Suppressor macrophage treated with lipopolysaccharide for 1 hour (primary cell): ENCODE results near the gene DNMT3A.
A peak's percentile ranks its signal among the peaks of the same experiment; 100 is the strongest.

ENCODE experiments used
- DNase-seq, 3 donors: peaks; one replicate each; pipeline ENCODE4 v3.0.0-alpha.2; 2020 to 2022

Gene DNMT3A

DNA sequence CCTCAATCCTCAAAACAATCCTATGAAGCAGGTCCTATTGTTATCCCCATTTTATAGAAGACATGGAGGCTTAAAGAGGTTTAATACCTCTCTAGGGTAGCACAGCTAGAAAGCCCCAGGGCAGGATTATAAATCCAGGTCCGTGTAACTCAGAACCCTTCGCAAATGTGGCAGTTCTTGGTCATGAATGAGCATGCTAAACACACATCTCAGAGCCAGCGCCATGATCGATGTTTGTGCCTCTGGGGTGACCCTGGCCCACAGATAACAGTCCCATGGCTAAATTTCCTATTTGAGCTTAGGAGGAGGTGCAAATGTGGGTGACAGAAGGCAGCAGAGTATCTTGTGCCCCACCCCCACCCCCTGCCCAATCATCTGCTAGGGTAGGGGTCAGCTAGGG lies 17.5 kb downstream of the DNMT3A start:
- DNase-seq = no peak

DNA sequence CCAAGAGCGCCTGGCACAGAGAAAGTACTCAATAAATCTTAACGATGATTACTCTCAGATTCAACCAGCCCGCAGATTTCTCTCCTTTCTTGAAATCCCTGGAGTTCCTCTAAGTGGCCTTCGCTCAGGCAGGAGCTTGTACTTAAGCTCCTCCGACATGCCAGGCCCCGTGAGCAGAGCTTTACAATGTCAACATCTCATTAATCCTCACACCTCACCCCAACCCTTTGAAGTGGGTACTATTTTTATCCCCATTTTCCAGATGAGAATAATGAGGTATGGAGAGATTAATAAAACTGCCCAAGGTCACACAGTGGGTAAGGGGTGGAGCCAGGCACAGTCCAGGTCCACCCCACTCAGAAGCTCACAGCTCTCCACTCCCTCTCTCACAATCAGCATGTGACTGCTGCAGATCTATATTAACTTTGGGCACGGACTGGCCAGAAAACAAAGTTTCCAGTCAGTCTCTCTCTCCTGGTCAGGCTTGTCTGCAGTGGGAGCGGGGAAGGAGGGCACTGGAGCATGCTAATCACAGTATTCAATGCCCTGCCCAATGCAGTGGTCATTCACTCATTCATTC lies 18.0 kb downstream of the DNMT3A start:
- no peak for DNase-seq

DNA sequence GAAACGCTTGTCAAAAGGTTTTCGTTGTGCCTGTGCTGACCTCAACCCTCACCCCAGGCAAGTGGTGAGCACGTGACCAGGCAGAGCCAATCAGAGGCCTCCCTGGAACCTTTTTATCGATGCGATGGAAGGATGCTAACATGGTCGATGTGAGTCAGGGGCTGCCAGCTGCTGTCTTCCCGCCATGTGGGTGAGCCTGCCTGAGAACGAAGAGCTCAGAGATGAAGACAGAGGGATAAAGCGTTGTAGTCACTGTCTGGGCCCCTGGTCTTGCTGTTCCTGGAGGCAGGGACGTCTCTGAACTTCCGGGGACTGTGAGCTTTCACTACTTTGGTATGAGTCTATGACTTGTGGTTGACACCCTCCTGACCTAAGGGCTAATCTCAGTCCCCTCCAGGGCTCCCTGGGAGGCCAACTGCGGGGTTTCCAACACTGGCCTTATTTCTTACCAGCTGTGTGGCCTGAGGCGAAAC lies 18.6 kb downstream of the DNMT3A start:
- DNase-seq = no peak

DNA sequence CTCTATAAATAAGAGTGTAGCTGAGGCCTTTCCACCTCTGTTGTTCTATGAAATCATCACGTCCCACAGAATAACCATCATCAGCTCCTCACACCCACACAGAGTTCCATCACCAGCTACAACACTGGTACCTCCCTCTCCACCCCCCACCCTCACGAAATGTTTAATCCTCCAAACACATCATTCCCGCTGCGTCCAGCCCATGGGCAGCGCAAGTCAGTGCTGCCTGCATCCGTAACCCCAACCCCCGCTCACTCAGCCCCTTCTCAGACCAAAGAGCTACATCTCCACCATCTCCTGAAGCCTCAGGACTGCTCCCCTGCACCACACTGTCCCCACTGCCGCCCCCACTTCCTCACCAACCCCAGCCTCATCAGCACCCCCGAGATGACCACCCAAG lies 19.4 kb downstream of the DNMT3A start:
- peak; percentile 46 to 59 (median 51) for DNase-seq

DNA sequence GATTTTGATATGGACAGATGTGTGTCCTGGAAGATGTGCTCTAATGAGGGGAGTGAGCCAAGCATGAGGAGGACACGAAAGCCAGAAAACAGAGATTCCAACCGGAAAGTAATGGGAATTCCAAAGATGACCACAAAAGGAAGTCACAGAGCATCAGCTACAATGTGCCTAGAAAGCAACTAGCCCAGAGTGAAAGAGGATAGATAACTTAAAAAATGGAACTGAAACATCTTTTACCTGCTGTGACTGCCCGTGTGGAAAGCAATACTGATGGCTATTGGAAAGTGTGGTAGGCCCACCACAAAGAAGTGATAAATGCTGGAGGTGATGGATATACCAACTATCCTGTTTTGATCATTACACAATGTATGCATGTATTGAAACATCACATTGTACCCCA lies 21.6 kb downstream of the DNMT3A start:
- DNase-seq = peak in 1 of 3 donors; percentile 31

DNA sequence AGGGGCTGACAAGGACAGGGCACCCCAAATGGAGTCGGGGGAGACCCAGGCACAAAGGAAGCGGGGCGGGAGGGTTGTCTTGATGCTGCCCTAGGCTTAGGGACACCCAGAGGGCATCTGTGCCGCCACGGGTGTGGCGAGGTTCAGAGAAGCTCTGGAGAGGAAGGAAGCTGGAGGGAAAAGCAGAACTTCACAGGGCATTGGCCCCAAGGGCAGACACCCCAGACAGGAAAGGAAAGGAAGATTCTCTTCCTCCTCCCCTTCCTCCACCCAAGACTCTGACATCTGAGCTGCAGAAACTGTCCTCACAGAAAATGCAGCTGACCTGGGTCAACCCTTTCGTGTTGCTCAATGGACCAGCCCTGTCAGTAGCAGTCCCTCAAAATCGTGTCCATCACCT lies 25.6 kb downstream of the DNMT3A start:
- DNase-seq = peak; percentile 69 to 78 (median 77)

DNA sequence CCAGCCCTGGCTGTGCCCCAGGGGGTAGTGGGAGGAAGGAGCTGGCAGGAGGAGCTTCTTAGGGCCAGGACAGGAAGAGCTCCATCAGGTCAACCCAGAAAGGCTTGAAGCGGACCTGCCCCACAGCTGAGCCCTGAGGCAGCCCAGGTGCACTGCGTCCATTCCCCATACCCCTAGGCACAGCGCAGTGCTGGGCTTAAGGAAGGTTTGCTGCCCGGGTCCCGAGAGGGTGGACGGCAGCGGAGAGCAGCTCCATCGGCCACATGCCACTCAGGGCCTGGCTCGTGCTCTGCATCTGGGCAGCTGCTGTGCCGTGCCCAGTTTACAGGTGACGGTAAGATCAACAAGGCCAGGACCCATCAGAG lies 26.4 kb downstream of the DNMT3A start:
- DNase-seq = no peak

DNA sequence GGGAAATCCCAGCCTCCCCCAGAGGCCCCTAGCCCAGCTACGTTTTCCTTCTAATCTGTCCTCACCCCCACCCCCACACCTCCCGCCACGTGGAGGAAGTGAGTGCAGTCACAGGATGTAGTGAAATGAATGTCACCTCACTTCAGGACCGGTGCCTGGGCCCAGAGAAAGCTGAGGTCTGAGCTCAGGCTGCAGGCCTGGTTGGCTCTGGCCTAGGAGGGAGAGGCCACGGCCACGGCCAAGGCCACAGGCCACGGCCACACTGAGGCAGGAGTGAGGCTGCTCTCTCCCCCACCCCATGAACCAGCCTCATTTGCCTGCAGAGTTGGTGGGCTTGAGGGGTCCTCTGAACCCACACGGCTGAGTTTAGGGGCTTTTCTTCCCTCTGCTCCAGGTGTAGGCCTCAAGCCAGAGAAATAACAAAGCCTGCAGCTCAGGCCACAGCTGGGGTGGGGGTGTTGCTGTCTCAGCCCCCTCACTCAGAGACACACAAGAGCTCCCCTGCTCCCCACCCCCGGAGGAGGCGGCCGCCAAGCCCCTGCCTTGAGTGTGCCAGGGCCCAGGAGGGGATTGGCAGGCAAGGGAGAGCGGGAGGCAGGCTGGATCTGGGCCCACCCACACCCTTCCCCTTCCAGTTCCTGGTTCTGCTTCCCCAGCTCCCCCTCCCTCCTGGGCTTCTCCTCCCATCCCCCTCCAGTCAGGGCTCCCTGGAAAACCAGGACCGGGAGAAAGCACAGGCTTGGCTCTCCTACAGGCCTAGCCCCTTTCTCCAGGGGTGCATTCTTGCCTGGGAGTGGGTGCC lies 27.0 kb downstream of the DNMT3A start:
- peak; percentile 37 to 70 (median 41) for DNase-seq

DNA sequence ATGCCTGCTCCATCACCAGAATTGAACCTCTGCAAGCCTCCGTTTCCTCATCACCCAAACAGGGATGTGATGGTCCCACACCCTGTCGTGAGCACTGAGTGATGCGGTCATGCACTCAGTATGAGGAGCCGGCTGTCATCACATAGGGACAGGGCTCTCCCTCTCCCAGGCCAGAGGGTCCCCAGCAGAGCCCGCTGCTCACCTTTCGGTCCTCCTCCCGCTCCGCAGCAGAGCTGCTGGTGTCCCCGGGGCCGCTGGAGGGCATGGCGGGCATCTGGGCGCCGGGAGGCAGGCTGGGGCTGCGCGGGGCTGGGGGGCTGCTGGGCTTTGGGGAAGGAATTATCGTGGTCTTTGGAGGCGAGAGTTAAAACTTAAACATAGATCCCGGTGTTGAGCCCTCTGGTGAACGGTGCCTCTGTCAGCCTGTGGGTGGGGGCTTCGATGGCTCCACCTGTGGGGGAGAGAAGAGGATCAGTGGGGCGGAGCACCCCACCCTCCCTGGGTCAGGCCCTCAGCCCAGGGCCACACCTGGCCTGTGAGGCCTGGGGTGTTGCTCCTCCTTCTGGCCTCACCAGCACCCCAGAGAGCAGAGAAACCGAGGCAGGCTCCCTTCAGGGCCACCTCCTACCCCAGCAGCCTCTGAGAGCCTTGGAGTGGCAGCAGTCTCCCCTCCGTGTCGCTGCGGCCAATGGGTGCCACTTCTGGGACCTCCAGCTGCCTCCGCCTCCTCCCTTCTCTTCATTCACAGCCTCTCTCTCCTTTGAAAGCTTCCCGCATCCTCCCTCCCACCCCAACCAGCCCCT lies 27.8 kb downstream of the DNMT3A start:
- DNase-seq = no peak

DNA sequence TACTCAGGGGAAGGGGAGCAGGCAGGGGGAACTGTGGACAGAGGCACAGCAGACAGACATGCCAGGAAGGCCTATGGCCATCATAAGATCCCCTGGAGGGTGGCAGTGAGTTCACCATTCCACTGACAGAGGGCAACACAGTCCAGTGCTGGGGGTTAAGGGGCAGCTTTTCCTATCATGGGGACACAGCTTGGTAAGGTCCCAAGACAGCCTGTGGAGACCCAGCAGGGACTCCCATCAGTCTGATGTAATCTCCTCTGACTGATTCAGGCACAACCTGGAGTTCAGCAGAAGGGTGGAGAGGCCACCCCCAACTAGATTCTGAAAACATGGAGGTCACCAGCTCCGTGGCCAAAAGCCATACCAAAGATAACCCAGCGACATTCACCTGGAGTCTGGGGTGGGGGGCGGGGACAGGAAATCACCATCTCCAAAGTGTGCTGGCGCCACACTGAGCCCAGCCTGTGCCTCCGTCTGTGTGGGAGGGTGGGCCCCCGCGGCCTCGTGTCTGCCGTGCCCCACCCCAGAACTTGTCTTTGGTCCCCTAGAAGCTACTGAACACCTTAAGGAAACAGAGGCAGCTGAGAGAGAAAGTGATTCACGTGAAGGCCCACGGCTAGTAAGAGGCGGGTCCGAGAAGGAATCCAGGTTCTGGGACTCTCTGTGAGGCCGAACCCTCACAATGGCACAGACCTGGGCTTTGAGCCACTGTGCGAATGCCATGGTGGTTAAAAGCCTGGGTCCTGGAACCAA lies 28.6 kb downstream of the DNMT3A start:
- no peak for DNase-seq

DNA sequence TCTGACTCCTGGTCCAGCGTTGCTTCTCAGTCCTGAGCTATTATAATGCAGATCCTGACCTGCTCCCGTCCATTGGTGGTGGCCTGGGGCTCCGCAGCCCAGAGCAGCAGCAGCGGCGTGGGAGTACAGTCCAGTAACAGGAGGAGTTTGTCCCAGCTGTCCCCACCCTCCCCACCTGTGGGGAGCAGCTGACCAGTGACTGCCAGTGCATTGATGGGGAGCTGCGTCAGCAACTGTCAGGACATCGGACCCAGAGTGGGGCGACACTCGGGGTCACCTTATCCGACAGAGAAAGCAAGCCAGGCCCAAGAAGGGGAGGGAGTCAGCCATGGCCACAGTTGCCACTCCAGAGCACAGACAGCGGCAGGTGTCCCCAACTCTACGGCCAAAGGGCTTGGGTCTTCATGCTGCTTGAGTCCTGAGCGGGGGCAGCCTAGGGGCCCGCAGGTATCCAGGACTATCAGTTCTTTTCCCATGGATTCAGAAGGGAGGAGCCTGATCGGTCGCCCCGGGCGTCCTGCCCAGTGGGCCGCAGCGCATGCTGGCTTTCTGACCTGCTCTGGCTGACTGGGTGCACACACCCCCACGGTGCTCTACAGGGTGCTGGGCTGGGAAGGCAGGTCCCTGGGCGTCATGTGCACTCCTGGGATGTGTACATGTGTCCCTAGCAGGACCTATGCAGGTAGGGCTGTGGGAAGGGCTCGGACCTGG lies 29.7 kb downstream of the DNMT3A start:
- DNase-seq = no peak

DNA sequence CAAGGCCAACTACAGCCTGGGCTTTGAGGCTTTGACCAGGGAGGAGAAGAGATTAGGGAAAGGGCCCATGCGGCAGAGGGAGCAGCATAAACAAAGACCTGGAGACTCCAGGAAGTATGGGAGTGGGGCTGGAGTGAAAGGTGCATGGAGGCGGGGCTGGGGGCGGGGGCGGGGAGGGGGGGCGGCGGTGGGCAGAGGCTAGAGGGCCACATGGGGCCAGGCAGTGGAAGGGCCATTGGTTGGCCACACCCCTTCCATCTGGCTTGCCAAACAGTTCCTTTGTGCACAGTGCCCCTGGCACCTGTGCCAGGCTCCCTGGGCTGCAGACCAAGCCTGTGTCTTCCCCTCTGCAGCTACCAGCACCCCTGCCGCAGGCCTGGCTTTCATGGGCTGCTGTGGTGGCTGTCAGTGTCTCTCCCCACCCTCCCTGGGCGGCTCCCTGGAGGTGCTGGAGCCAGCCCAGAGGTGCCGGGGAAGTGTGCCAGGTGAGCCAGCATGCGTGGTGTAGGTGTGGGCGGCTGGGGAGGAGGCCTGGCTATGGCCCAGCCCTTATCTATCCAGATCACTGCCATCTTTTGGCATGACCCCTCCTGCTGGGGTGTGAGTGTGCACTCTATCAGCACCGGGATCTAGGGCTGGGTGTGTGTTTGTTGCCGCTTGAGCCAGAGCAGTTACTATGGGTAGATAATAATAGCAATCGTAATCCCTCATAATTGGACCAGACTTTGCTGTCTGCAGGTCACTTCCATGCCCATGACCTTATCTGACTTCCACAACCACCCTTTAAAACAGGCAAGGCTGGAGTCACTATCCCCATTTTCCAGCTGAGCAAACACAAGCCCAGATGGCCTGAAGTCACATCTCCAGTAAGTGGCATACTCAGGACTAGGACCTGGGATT lies 30.5 kb downstream of the DNMT3A start:
- DNase-seq = no peak

DNA sequence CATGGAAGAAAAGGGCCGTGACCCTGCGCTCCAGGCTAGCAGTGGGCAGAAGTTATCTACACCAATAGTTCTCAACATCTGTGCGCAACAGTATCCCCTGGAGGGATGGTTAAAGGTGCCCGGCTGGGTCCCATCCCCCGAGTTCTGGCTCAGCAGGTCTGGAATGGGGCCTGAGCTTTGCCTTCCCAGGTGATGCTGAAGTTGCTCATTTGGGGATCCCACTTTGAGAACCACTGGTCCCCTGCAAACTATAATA lies 31.1 kb downstream of the DNMT3A start:
- DNase-seq = no peak

DNA sequence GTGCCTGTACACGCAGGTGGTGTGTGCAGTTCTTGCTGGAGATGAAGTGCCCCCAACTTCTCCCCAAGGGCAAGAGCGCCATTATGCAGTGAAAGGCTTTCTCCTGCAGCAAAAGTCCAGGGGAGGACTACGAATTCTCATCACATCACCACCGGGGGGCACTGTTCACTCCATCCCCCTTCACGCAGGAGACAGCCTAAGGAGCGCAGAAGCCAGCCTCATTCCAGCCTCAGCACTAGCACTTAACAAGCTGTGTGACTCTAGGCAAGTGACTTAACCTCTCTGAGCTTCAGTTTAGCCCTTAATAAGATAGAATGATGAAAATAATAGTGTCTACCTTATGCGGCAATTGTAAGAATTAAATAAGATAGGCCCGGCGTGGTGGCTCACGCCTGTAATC lies 32.3 kb downstream of the DNMT3A start:
- DNase-seq = peak; percentile 64 to 79 (median 68)

DNA sequence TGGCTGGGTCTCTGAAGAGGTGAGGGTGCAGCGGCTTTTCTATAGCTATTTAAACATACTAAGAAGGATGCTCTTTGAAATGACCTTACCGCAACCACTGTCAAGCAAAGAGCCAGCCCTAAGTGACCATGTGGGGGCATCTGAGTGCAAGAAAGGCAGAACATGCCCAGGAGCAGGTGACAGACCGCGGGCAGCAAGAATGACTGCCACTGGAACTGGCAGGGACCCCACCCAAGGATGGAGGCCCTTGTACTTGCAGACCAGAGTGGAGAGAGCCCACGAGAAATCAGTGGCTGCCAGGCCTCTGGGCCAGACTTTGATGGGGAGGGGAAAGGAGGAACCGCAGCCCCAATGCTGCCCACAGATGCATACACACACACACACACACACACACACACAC lies 33.1 kb downstream of the DNMT3A start:
- no peak for DNase-seq

DNA sequence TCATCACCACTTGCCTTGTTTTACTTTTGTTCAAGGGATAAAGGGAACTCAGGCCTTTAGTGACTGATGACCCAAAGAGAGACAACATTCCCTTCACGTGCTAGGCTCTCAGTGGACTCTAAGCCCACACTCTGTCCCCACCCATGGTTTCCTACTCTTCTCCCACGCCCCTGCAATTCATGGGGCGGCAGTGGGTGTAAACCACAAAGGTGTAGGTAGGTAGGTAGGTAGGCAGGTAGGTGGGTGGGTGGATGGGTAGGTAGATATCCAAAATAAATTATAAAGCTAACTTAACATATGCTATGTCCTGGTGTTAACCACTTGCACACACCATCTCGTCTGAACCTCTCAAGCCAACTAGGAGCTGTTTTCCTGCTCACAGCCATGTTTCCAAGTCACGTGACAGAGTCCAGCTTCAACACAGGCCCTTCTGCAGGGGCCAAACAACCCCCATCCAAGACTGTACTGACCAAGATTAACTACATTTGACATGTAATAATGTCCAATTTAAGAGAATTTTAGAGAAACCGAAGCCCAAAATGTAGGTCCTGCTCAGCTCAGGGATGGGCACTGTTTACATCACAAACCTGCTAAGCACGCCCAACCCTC lies 33.7 kb downstream of the DNMT3A start:
- DNase-seq = no peak

DNA sequence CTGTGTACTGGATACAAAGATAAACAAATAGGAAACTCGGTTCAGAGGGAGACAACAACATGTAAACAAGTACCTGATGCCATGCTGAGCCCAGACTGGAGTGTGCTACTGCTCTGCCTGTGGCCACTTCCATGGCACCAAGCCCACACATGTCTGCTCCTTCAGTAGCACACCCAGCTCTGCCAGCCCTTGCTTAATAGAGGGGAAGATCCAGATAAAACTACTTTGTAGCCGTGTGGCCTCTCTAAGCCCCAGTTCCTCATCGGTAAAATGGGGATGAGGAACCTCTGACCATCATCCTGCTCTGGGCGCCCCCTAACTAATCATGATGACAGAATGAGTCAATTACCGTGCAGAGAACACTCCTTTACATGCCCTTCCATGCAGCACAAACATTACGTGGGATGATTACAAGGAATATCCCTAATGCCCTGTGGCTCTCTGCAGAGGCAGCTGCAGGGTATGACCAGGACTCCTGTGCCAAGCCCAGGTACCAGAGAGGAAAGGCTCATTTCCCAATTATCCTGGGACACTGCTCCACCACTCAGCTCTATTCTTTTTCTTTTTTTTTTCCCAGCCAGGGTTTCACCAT lies 34.9 kb downstream of the DNMT3A start:
- peak; percentile 89 to 93 (median 91) for DNase-seq

DNA sequence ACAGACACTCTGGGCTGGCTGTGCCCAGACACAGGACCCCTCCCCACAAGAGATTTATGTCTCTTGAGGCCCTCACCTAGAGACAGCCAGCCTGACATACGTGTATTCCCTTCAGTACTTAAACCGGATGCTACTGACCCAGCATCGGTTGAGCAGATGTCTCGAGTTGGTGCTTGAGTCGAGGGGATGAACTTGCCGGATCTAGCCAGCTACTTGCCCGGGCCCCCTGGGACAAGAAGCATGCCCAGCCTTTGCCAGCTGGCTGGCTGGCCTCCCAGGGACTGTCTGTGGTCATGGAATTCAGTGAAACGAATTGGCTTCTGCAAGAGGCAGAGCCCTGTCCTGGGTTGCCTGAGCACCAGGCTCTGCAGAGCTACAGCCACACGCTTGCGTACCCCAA lies 36.0 kb downstream of the DNMT3A start:
- DNase-seq = no peak

DNA sequence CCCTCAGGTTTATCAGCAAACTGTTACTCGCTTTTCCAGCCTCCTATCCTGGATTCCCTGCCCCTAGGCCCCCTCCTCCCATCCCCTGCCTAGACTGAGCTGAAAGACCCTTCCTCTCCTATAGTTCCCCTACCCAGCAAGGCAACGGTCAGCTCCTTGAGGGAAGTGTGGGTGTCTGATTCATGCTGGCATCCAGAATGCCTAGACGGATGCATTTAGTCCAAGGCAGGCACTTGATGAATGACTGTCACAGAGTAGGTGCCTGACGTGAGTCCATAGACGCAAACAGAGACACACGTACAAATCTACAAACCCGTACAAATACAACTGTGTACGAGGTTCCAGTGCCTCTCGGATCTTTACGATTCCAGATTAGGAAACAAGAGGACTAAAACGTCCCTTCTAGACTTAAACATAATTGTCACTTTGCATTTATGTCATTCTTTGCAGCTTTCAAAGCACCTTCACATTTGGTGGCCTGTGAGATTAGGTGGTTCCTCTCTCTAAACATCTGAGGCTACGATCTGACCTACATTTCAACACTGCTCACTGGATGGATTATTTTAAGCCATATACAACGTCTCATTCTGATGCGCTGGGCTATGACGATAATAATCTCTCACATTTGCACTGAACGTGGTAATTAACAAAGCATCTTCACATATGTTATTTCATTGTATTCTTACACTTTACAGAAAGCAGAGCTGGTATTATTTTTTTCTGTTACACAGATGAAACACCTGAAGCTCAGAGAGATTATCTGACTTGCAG lies 36.7 kb downstream of the DNMT3A start:
- DNase-seq = peak; percentile 57 to 63 (median 59)

DNA sequence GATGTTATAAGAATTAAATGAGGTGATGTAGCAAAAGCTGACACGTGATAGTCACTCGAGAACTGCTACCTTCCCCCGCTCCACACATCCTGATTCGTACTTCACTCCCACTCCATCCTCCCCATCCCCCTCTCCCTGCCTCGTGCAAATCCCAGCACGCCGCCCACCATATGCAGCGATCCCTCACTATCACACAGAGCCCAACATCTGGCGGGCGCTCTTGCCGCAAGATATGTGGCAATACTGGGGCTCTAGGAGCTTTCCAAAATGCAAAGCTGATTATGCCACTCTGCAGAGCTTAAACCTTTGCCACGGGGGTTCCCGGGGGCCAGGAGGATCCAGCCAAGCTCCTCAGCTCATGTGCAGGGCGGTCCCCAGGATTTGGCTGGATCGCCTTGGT lies 37.4 kb downstream of the DNMT3A start:
- peak; percentile 73 to 83 (median 77) for DNase-seq
